Muscle layer of colon (tissue), 2 donors: ENCODE measurements around the gene OR4E1.
"Not testable (repeated sequence)": the region's sequence is repeated elsewhere in the genome, so short reads cannot be mapped to it uniquely, and the experiment has no call there.

Source experiments
- H3K27ac ChIP-seq: one replicate; pipeline ENCODE4 v1.7.0; 2013; ENCODE audit warnings: low read depth, mild to moderate bottlenecking, low read length, moderate library complexity
- H3K27me3 ChIP-seq, 2 donors: one replicate each; pipeline ENCODE4 v1.7.0; 2013; ENCODE audit warnings: low read length in 2 of 2, mild to moderate bottlenecking in 2 of 2; ENCODE audit not compliant: insufficient read depth in 2 of 2, control insufficient read depth in 1 of 2
- H3K36me3 ChIP-seq: one replicate; pipeline ENCODE4 v1.7.0; 2013; ENCODE audit warnings: mild to moderate bottlenecking, low read length; ENCODE audit not compliant: insufficient read depth
- H3K4me1 ChIP-seq: one replicate; pipeline ENCODE4 v1.7.0; 2013; ENCODE audit warnings: mild to moderate bottlenecking, low read length; ENCODE audit not compliant: insufficient read depth
- H3K4me3 ChIP-seq, 2 donors: one replicate each; pipeline ENCODE4 v1.7.0; 2013; ENCODE audit warnings: low read length in 2 of 2, low read depth in 1 of 2, mild to moderate bottlenecking in 1 of 2, moderate library complexity in 1 of 2
- H3K9ac ChIP-seq: one replicate; pipeline ENCODE4 v1.7.0; 2013; ENCODE audit warnings: low read length
- H3K9me3 ChIP-seq: one replicate; pipeline ENCODE4 v1.7.0; 2013; ENCODE audit warnings: mild to moderate bottlenecking, low read length
- donor health status: abdominal sarcoma.
- donor health status: Adenocarcinoma of cecum.

OR4E1 gene, protein sequence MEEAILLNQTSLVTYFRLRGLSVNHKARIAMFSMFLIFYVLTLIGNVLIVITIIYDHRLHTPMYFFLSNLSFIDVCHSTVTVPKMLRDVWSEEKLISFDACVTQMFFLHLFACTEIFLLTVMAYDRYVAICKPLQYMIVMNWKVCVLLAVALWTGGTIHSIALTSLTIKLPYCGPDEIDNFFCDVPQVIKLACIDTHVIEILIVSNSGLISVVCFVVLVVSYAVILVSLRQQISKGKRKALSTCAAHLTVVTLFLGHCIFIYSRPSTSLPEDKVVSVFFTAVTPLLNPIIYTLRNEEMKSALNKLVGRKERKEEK

DNA sequence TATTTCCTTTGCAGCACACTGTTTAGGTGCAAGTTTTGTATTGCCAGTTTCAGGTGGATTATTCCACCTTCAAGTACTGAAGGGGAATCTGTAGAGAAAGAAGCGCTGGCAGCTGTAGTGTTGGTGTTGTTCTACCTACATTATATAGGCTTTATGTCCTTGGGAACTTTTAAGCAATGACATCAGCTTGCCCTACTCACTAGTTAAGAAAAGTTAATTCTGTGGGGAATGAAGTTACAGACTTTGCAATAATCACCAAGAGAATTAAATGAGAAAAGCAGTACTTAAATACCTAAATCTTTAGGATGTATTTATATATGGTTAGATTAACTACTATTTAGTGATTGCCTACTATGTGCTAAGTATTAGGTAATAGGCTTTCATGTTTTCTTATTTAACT is at the start of gene OR4E1:
TSS of gene OR4E1 (minus strand) at position 101 of the 400 bp plus-strand sequence. CDS start 2,883 bp downstream, outside the sequence.
- Histone ChIP-seq H3K4me1 (no peaks in the 10 kb centered on the region), H3K9me3 (no peaks in the 10 kb centered on the region), H3K27ac (no peak within 1 kb of the TSS), H3K27me3 (no peaks in the 10 kb centered on the region), H3K36me3 (no peaks in the 10 kb centered on the region), H3K4me3 (no peak within 1 kb of the TSS), H3K9ac (no peak within 1 kb of the TSS)

DNA sequence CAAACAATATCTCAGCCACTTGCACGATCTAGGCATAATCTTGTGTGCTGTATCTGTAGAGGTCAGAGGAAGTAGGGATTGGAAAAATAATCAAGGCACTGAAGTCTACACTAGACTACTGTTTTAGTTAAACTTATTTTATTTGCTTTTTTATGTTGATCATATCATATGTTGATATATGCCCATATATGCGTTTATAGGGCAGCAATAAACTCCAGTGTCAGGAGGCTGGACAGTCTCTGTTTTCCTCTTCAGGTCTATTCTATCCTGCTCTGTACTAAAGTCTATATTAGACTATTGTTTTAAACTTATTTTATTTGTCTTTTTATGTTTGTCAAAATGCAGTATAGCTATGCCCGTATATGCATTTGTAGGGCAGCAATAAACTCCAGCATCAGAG is 47.9 kb upstream of the OR4E1 start:
- peaks cover 0 to 5% of the 10 kb centered on the region in 2 donors for H3K27me3 ChIP-seq
- no peaks in the 10 kb centered on the region for H3K9me3 ChIP-seq

DNA sequence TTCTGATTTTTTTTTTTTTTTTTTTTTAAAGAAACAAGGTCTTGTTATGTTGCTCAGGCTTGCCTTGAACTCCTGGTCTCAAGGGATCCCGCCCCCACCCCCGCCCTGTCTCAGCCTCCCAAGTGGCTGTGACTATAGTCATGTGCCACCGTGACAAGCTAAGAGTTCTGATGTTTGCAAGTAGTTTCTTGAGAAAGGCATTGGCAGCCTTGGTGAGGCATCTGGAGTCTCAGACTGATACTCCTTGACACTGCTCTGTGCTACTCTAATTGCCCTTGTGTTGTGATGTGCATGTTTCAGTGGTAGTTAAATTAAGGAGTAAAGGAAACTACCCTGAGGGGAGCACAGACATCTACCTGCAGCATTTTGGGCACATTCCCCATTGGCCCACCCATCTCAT is 46.2 kb upstream of the OR4E1 start:
- Histone ChIP-seq H3K36me3 (no peaks in the 10 kb centered on the region), H3K4me1 (no peaks in the 10 kb centered on the region), H3K4me3 (no peak overlapping the region), H3K27me3 (peaks cover 0 to 5% of the 10 kb centered on the region in 2 donors), H3K9me3 (no peaks in the 10 kb centered on the region), H3K27ac (no peak overlapping the region), H3K9ac (no peak overlapping the region)

More for the DNA sequence above, 47.9 kb upstream of the OR4E1 start:
- no peaks in the 10 kb centered on the region for H3K4me1 ChIP-seq
- H3K9ac ChIP-seq: no peak overlapping the region
- H3K27ac ChIP-seq: no peak overlapping the region
- no peak overlapping the region for H3K4me3 ChIP-seq
- H3K36me3 ChIP-seq: no peaks in the 10 kb centered on the region

DNA sequence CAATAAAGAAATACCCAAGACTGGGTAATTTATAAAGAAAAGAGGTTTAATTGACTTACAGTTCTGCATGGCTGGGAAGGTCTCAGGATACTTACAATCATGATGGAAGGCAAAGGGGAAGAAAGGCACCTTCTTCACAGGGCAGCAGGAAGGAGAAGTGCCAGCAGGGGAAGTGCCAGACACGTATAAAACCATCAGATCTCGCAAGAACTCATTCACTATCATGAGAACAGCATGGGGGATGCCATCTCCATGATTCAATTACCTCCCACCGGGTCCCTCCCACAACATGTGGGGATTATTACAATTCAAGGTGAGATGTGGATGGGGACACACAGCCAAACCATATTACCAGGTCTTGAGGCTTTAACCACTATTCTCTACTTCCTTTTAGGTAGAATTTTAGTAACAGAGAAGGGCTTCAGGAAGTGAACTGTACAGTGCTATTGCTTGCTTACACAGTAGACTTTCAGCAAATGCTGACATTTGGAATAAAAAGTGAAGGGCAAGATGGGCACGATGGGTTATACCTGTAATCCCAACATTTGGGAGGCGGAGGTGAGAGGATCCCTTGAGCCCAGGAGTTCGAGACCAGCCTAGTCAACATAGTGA is 40.8 kb upstream of the OR4E1 start:
- Histone ChIP-seq H3K4me1 (no peaks in the 10 kb centered on the region), H3K27ac (no peak overlapping the region), H3K27me3 (no peaks in the 10 kb centered on the region), H3K36me3 (no peaks in the 10 kb centered on the region), H3K9ac (no peak overlapping the region), H3K4me3 (no peak overlapping the region), H3K9me3 (no peaks in the 10 kb centered on the region)

DNA sequence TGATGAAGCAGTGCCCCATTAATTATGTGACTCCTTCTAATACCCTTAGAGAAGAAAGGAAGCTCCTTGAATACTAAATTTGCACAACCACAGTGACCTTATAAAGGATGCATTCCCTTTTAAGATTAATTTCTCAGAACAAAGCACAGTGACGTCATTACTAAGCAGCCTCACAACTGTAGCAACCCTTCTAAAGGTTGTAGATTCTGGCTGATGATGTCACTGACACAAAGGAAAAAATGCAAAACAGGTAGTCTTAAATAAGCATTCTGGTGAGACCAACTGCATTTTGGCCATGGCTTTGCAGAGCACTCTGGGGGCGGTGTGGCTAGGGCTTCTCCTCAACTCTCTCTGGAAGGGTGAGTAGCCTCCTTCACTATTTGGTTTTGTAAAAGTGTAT is 38.4 kb upstream of the OR4E1 start:
- no peaks in the 10 kb centered on the region for H3K9me3 ChIP-seq
- H3K4me3 ChIP-seq: no peak overlapping the region
- H3K4me1 ChIP-seq: no peaks in the 10 kb centered on the region
- H3K27ac ChIP-seq: no peak overlapping the region
- H3K9ac ChIP-seq: no peak overlapping the region
- no peaks in the 10 kb centered on the region for H3K27me3 ChIP-seq
- H3K36me3 ChIP-seq: no peaks in the 10 kb centered on the region

DNA sequence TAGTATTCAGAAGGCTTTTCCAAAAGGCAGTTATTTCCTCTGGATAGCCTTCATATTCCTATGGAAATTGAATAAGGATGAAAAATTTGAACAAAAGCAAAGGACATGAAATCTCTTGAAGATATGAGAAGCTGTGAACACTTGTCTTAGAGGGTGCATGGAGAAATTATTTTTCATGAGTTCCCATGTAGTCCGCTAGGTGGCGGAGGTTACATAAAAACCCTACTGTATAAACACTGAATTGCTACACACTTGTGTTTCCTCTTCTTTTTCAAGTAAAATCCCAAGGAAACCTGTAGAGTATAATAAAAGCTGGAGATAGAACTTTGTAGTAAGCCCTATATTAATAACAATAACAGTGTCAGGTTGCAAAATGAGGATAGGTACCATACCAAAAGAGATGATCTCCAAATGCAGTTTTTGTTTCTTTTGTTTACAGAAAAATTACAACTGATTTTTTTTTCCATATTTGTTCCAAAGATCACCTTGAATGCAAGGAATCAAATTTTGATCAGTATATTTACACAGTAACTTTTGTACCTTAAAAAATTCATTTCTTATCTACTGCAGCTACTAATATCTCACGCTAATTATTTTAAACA is 37.8 kb upstream of the OR4E1 start:
- Histone ChIP-seq H3K9ac (no peak overlapping the region), H3K27ac (no peak overlapping the region), H3K36me3 (no peaks in the 10 kb centered on the region), H3K4me1 (no peaks in the 10 kb centered on the region), H3K27me3 (no peaks in the 10 kb centered on the region), H3K9me3 (no peaks in the 10 kb centered on the region), H3K4me3 (no peak overlapping the region)

DNA sequence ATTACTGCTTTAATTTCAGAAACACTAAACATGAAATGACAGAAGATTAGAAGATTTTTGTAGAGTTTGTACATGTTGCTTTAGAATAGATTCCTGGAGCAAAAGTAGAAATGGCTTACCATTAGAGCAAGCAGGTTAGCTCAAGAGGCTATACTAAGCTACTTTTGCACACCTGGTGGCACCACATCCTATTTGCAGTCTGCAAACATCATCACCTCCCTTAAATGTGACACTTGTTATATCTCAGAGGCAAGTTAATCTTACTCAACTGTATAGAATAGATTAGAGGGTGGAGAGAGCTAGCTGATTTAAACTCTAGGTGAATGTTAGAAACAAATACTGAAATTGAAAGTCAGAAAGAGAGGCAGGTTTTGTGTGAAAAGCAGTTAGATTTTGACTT is 30.7 kb upstream of the OR4E1 start:
- Histone ChIP-seq H3K9me3 (no peaks in the 10 kb centered on the region), H3K4me3 (no peak overlapping the region), H3K27ac (no peak overlapping the region), H3K36me3 (no peaks in the 10 kb centered on the region), H3K27me3 (no peaks in the 10 kb centered on the region), H3K4me1 (no peaks in the 10 kb centered on the region), H3K9ac (no peak overlapping the region)

DNA sequence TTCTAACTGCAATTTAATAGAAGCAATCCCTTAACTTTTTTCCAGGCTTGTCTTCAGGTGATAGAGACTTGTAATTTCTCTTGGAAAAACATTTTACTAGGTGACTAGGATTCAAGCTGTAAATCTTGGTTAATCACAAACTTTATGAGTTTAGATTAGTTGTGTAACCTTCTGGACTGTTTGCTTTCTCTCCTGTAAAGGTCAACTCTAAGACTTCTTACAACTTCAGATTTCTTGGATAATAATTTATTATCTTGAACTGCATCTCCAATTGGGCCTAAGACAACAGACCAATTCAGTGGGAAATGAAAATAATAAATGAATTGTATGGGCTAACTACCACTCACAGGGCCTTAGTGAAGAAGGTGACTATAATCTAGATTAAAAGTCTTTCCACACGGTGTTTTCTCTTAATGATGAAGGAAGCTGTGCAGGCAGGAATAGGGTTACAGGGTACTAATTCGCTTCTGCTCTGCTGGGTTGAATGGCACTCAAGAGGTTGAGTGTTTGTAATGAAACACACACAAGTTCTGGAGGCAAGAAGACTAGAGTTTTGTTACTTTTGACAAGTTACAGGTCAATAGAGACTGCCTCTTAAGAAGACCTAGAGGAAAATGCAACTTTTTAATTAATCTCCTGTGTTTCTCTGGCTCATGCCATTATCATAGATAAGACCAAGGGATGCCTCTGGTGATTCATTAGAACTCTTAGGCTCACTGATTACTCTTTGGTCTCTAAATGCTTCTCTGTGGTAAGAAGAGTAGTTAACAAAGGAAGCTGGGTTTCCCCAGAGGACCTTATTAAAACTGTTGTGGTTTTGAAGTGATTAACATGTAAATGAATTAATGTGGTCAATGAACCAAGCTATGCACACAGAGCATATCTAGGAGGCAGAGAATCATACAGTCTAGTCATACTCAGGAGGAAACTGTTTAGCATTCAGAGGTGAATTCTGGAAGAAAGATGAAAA is 30.0 kb upstream of the OR4E1 start:
- Histone ChIP-seq H3K4me1 (no peaks in the 10 kb centered on the region), H3K9ac (no peak overlapping the region), H3K27me3 (no peaks in the 10 kb centered on the region), H3K9me3 (no peaks in the 10 kb centered on the region), H3K4me3 (no peak overlapping the region), H3K27ac (no peak overlapping the region), H3K36me3 (no peaks in the 10 kb centered on the region)

DNA sequence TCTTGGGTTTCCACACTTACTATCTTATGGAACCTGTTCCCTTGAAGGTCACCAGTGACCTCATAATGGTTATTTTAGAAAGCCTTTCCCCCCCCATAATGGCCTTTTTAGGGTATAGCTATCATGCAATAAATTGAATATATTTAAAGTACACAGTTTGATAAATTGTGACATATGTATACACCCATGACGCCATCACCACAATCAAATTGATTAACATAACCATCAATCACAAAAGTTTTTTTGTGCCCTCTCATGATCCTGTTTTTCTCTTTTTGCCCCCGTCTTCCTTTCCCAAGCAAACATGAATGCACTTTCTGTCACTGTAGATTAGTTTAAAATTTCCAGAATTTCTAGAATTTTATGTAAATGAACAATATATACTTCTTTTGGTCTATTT is 28.7 kb upstream of the OR4E1 start:
- Histone ChIP-seq H3K27ac (no peak overlapping the region), H3K4me1 (no peaks in the 10 kb centered on the region), H3K9me3 (no peaks in the 10 kb centered on the region), H3K27me3 (no peaks in the 10 kb centered on the region), H3K9ac (no peak overlapping the region), H3K36me3 (no peaks in the 10 kb centered on the region), H3K4me3 (no peak overlapping the region)

DNA sequence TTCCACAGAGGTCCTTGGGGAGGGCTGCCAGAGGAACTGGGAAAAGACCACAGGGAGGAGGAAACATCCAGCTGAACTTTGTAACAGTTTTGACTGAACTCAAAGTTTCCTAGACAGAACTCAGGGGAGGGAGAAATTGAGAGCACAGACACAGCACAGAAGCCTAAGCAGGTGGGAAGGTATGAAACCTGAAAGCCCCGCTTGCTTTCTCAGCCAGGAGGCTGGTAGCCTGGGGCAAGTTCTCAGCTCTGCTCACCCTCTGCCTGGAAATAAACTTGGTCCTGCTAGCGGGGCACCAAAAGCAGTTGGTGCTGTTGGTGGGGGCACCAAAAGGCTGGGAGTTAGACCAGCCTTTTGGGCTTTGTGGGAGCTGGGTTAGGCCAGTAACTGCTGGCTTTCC is 25.9 kb upstream of the OR4E1 start:
- Histone ChIP-seq H3K9me3 (no peaks in the 10 kb centered on the region), H3K9ac (no peak overlapping the region), H3K4me1 (no peaks in the 10 kb centered on the region), H3K4me3 (no peak overlapping the region), H3K27me3 (no peaks in the 10 kb centered on the region), H3K36me3 (no peaks in the 10 kb centered on the region), H3K27ac (no peak overlapping the region)

DNA sequence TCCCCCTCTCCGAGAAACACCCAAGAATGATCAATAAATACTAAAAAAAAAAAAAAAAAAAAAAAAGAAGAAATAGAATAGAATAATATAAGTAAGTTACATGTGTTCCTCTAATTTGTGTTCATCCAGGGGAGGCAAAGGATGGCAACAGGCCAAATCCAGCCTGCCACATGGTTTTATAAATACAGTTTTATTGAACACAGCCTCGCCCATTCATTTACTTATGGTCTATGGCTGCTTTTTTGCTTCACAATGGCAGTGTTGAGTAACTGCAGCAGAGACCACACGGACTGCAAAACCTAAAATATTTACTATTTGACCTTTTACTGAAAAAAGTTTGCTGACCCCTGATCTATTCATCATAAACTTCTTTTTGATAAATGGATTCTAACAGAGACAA is 24.9 kb upstream of the OR4E1 start:
- not testable (repeated sequence) for H3K4me3 ChIP-seq, H3K4me1 ChIP-seq, H3K27me3 ChIP-seq, H3K9me3 ChIP-seq, H3K36me3 ChIP-seq, H3K27ac ChIP-seq, H3K9ac ChIP-seq
